HG02973 (cell line): ENCODE data around the gene PPP1R27.

Source experiments
- ATAC-seq: cut with Tn5 transposase; IDR thresholded peaks from one replicate; pipeline ENCODE4 v1.9.1; 2021; ENCODE audit warnings: moderate library complexity; ENCODE audit not compliant: unreplicated experiment

The PPP1R27 gene

DNA sequence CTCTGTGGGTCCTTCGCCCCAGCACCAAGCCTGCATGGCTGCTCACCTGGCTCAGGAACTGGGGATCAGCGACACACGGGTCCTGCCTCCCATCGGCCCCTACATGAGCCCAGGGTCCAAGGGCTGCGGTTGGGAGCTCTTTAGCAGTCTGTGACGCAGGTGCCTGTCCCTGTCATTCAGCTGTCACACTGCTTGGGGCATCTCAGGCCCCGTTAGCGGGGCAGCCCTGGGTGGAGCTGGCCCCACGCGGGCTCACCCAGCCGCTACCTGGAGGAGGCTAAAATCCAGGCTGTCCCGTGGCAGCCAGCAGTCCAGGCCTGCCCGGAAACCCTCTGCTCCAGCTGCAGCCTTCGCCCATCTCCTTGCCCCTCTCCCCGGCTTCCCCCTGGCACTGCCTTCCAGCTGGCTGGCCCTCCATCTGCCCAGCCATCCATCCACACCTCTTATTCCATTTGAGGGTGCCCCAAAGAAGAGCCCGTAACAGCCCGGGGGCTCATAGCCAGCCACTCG lies 27.6 kb downstream of the PPP1R27 start:
- no peak for ATAC-seq

DNA sequence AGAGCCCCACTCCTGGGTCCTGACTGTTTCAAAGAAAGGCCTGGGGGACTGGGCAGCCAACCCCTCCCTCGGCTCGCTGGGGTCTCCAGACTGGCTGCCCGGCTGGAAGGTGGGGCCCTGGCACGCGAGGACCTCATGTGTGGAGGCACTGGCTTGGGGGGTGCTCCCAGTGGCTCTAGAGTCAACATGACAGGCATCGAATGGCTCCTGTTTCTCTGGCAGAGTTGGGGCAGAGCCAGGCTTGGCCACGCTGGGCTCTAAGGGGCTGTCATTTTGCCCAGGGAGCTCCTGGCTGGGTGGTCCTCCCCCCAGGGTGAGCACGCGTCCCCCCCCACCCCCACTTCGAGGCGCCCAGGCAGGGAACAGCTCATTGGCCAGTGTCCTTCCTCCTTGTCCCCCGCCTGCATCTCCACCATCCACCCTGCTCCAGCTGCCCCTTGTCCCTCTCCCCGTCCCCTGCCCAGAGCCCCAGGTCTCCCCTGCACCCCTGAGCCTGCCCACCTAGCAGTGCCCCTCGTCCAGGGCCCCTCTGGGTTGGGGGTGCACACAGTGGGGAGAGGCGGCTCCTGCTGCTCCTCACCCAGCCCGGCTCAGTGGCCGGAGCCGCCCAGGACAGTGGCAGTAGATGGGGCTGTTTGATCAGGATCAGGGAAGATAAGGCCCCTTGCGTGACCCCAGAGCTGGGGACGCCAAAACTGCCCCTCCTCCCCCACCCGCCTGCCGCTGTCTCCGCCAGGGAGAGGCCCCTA lies 28.2 kb downstream of the PPP1R27 start:
- ATAC-seq = no peak

DNA sequence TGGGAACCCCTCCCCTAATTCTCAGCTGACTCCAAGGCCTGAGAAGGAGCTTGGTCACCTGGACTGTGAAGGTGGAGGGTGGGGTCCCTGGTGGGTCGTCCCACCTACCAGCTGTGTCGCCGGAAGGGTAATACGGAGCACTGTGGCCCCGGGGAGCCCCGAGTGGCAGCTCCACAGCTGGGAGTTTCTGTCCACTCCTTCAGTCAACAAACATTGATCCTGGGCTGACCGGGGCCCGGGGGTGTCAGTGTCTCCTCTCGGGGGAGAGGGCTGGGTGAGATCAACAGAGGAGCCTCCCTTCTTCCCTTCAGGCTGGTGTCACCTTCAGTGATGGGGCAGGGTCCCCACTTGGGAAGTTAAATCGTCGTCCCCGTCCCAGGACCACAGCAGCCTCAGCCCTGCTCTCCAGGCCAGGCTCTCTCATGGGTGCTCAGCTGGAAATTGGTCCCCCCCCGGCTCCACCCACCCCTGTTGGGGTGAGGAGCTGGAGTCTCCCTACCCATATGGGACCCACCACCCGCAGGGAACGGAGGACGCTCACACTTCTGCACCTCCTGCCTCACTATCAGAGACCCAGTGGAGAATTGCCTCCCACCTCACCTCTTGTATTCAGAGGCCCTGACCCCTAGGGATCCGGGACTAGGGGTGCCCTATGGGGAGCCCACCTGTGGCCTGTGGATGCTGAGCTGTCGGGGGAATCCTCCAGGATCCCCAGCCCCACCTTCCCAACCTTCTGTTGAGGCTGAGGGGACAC lies 29.0 kb downstream of the PPP1R27 start:
- no peak for ATAC-seq

DNA sequence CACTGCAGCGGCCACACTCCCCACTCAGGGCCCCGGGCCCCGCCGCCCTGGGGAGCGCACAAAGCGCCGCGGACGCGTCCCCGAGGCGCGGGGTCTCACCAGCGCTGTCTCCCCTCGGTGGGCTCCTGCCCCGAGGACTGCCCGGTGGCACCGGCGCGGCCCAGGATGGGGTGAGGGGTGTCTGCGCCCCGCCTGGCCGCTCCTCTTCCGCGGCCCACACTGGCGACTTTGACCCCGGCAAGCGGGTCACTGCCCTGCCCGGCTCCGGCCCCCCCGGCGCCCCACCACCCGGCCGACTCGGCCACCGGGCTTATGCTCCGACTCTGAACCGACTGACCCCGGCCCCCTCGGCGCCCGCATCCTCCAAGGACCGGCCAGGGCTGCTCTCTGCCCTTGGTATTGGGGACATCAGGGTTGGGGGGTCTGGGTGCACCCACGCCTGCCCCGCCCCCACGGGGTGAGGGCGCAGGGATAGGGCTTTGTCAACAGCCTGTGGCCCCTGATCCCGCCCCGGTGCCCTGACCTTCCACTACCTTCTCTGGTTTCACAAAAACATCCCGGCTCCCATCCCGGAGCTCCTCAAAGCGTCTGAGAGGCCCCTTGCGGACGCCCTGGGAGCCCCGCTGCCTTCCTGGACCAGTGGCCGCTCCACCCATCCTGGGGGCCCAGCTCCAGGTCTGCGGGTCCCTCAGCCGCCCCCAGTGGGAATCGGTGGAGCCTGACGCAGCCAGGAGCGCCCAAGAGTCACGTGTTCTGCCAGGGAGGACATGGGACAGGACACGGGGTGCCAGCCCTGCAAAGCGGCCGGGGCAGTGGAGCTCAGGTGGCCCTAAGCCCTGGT lies 30.1 kb downstream of the PPP1R27 start:
- no peak for ATAC-seq

DNA sequence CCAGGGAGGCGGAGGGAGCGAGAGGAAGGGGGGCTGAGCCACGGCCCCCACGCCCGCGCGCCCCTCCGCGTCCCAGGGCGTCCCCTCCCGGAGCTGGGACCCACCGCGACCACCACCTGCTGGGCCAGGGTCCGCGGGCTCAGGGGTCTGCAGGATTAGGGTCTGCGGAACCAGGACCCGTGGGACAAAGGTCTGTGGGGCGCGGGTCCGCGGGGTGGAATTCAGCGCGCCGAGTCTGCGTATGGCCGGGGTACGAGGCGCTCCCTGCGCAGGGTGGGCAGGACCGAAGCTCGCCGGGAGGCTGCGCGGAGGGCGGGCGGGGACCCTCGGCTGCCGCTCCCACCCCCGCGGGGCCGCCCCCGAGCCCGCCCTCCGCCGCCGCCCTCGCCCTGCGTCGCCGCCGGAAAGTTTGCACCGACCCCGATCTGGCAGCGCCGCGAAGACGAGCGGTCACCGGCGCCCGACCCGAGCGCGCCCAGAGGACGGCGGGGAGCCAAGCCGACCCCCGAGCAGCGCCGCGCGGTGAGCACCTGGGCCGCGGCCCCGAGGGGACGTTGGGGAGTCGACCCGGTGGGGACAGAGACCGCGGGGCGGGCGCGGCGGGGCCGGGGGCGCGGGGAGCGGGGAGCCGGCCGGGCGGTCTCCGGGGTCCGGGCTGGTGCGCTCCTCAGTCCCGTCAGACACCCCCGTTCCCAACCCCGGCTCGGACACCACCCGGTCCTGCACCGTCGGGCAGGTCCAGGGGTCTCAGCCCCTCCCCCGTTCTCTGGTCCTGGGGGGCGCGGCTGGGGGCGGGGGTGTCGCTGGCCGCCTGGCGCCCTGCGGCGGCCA lies 30.9 kb downstream of the PPP1R27 start, which contains the start of gene GCGR:
Gene GCGR (plus strand): TSS at position 423 of the 831 bp plus-strand sequence. CDS start 4,869 bp downstream, outside the sequence.
- no peak for ATAC-seq

DNA sequence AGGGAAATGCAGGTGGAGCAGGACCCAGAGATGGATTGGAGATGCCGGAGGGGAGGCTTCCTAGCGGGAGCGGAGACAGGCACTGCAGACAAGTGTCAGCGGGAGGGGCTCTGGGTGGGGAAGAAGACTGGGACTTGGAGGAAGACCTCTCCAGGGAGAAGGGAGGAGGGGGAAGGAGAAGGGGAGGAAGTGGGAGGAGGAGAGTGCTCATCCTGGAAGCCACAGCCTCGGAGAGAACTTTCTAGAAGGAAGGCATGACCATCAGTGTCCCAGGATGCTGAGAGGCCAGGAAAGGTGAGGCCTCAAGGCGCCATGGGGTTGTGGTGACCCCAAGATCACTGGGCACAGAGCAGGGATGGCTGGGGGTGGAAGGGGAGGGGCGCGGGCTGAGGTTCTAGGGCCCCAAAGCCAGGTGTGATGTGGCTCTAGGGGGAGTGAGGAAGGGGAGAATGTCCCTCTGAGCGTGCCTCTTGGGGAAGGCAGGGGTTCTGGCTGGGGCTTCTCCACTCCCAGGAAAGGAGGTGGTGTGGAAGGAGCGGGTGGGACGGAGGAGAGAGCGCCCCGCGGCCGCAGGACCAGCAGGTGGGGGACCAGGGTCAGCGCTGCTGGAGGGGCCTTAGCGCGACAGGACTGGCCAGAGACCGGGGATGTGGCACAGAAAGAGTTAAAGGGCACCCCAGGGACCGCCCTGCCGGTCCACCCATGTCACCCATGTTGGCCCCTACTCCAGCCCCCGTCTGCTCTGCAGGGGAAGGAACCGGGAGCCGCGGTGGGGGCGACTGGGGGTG lies 31.8 kb downstream of the PPP1R27 start:
- no peak for ATAC-seq

DNA sequence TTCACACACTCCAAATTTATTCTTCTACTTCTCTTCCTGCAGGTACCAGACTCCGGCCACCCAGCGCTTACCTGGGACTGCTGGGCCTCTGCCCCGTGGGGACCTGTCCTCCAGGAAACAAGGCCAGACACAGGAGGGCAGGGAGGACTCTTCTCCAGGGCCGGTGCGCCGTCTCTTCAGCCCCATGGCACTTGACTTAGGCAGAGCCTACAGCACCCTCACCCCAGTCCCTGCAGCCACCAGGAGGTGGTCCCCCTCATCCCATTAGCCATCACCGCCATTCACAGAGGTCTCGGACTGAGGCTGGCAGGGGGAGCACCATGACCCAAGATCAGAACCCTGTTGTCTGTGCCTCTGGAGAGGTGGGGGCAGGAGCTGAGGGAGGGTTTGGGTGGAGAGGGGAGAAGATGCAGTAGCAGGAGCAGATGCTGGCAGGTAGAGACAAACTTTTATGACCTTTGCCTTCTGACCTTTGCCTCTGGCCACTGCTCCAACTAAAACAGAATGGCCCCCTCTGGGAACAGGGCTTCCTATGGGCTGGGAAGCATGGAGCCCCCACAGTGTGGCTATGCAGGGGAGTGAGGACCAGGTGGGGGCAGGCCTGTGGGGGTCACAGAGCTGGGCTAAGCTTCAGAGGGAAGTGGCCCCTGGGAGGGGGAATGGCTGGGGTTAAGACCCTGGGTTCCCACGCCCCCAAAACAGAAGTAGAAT lies 32.6 kb downstream of the PPP1R27 start:
- no peak for ATAC-seq

DNA sequence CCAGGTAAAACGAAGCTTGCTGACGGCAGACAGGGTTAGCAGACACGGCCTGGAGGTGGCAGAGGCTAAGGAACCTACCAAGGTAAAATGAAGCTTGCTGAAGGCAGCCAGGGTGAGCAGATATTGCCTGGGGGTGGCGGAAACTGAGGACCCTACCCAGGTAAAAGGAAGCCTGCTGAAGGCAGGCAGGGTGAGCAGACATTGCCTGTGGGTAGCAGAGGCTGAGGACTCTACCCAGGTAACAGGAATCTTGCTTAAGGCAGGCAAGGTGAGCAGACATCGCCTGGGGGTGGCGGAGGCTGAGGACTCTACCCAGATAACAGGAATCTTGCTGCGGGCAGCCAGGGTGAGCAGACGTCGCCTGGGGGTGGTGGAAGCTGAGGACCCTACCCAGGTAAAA lies 33.5 kb downstream of the PPP1R27 start:
- no peak for ATAC-seq

DNA sequence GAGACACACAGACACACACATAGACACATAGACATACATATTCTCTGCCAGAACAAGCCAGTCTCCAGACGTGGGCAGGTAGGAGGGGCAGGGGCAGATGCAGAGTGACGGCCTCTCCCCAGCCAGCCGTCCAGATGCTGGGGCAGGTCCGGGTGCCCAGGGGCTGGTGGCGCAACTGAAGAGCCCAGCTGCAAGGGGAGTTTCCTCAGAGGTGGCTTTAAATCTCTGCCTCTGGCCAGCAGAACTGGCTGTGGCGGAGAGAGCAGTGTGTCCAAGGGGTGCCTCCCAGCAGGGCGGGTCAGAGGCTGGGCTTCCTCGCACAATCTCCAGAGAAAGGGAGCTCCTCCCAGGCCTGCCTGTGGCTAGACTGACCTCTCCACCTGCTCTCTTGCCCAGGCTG lies 40.3 kb downstream of the PPP1R27 start:
- no peak for ATAC-seq

DNA sequence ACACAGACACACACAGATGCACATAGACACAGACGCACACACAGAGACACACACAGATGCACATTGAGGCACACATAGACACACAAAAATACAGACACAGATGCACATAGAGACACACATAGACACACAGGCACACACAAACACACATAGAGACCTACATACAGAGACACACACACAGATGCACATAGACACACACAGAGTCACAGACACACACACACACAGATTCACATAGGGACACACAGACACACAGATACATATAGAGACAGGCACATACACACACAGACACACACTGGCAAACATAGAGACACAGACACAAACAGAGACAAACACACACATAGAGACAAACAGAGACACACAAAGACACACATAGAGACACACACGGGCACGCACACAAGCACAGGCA lies 40.8 kb downstream of the PPP1R27 start:
- no peak for ATAC-seq

DNA sequence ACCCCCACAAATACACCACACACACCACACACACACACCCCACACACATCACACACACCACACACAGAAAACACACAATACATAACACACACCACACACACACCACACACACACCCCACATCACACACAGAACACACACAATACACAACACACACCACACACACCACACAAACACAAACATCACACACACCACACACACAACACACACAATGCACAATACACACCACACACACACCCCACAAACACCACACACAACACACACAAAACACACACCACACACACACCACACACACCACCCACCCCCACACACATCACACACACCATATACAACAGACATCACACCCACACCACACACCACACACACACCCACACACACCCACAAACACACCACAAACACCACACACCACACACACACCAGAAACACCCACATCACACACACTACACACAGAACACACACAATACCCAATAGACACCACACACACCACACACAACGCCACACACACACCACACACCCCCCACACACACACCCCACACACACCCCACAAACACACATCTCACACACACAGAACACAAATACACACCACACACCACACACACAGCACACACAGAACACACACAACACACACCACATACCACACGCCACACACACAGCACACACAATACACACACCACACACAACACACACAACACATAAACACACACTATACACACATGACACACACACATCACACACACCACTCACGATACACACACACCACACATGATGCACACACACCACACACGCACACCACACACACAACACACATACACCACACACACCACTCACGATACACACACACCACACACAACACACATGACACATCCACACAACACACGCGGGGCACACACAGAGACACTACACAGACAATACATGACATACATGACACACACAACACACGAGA lies 41.9 kb downstream of the PPP1R27 start:
- ATAC-seq = no peak
